AG04449 (cell line): Measurements from ENCODE around the gene MAP2K6.

Source experiments
- CTCF ChIA-PET: fragments of 350-600 bp; formaldehyde crosslinking; extraction: SDS; loops from one replicate; lab custom pipeline; 2021; ENCODE audit warnings: antibody characterized with exemption; lab: Yijun Ruan, JAX
- POLR2A ChIA-PET: fragments of 400-600, 350-600 bp; formaldehyde crosslinking; extraction: SDS; loops from one replicate; lab custom pipeline; 2020; ENCODE audit warnings: antibody characterized with exemption, inconsistent platforms; lab: Yijun Ruan, JAX
- DNase-seq: peaks from one replicate; pipeline ENCODE4 v3.0.0-alpha.2; 2010; ENCODE audit warnings: low read depth, low spot score
- H3K4me3 ChIP-seq: 2 replicates; pipeline ENCODE4 v1.5.1; 2011; ENCODE audit warnings: low read depth, mild to moderate bottlenecking, control low read depth, low read length
- CTCF ChIP-seq: IDR thresholded peaks from one replicate; pipeline ENCODE4 v1.5.1; 2011; ENCODE audit warnings: mild to moderate bottlenecking, moderate library complexity, low read length, control low read depth, inconsistent platforms; ENCODE audit not compliant: insufficient read depth; ENCODE audit errors: missing control alignments

The MAP2K6 gene

GRCh38 chr17:69390795-69391501 is 23.5 kb upstream of the MAP2K6 start:
- ChIA-PET CTCF (no interaction called here), POLR2A (no interaction called here)
- DNase-seq: no peak
- TF ChIP-seq CTCF: no peak
- no peak overlapping the region for H3K4me3 ChIP-seq

GRCh38 chr17:69401251-69401650 is 13.2 kb upstream of the MAP2K6 start:
- ChIA-PET CTCF (no interaction called here), POLR2A (no interaction called here)
- no peak overlapping the region for H3K4me3 ChIP-seq
- no peak for DNase-seq
- TF ChIP-seq CTCF: no peak

- ChIA-PET POLR2A (no interaction called here), CTCF (no interaction called here)
- H3K4me3 ChIP-seq: no peak overlapping the region
- TF ChIP-seq CTCF: no peak
- DNase-seq: no peak
These were observed 12.4 kb upstream of the MAP2K6 start for GRCh38 chr17:69402052-69402451.

GRCh38 chr17:69404399-69404798 is 10.1 kb upstream of the MAP2K6 start:
- ChIA-PET POLR2A (no interaction called here), CTCF (interaction anchor here (2.8 kb wide), 1 partner anchor 9 kb away, joined by 14 read pairs; no protein-coding TSS in a partner anchor)
- peak; percentile 17 for DNase-seq
- TF ChIP-seq CTCF: no peak
- H3K4me3 ChIP-seq: no peak overlapping the region

GRCh38 chr17:69405096-69405495 is 9.4 kb upstream of the MAP2K6 start:
- ChIA-PET CTCF (interaction anchor here (2.8 kb wide), 1 partner anchor 10 kb away, joined by 14 read pairs; no protein-coding TSS in a partner anchor), POLR2A (no interaction called here)
- no peak for TF ChIP-seq CTCF
- DNase-seq: no peak
- no peak overlapping the region for H3K4me3 ChIP-seq

GRCh38 chr17:69406941-69407340 is 7.6 kb upstream of the MAP2K6 start:
- TF ChIP-seq CTCF: no peak
- no peak overlapping the region for H3K4me3 ChIP-seq
- ChIA-PET CTCF (no interaction called here), POLR2A (no interaction called here)
- peak; percentile 24 for DNase-seq
